Measurements from ENCODE around the gene CRLF1.
A peak's percentile ranks its signal among the peaks of the same experiment; 100 is the strongest.
"Not testable (repeated sequence)": the region's sequence is repeated elsewhere in the genome, so short reads cannot be mapped to it uniquely, and the experiment has no call there.

CRLF1 gene

DNA sequence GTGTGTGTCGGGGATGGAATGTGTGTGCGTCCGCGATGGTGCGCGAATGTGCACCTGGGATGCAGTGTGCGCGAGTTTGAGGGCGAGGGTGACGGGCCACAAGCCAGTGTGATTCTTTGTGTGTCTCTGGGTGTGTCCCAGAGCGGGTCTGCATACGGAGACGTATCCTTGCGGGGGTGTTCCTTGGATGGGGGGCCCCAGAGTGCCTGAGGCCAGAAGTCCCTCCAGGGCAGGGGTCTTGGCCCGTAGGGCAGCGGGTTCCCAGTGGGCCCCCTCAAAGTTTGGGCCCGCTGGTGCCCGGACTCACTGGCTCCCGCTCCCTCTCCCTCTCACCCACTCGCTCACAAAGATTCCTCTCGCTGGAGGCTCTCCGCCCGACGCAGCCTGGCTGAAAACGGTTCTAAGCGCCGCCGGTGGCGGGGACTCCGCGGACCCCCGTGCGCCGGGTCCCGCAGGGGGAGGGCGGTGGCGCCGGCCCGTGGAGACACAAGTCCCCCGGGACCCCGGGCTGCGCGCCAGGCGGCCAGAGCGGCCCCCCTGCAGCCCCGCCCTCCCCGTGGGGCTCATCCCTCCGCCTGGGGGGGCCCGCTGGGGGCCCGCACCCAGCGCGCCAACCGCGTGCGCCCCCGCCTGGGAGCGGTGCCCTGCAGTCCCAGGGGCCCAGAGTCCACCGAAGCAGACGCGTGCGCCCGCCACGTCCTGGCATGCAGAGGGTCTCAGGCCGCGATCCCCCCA lies 886 bp downstream of the CRLF1 start:
- no peak for ATAC-seq
- peak overlapping the region; percentile 12 for H3K4me3 Mint-ChIP-seq
- H3K27me3 Mint-ChIP-seq: peaks cover 82% of the 10 kb centered on the region
- no peaks in the 10 kb centered on the region for H3K9me3 Mint-ChIP-seq
- H3K27ac Mint-ChIP-seq: no peak overlapping the region
- no peaks in the 10 kb centered on the region for H3K36me3 Mint-ChIP-seq
- peaks cover 31% of the 10 kb centered on the region for H3K4me1 Mint-ChIP-seq

DNA sequence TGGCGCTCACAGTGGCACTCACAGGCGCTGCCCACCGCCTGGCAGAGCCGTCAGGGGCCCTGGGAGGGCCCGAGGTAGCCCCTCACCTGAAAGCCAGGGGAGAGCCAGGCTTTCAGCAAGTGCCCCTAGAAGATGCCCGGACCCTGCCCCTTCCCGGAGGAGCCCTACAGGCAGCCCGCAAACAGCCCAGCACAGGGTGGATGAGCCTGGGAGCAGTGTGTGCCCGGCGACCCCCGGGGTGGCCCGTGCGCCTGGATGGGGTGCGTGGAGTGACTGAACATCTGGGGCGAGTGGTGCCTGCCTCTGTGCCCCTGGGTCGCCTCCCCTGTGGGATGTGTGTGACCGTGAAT lies 1.4 kb downstream of the CRLF1 start:
- Mint-ChIP-seq H3K4me1 (peaks cover 30% of the 10 kb centered on the region), H3K9me3 (no peaks in the 10 kb centered on the region), H3K4me3 (peak overlapping the region; percentile 12), H3K27ac (no peak overlapping the region), H3K36me3 (no peaks in the 10 kb centered on the region), H3K27me3 (peaks cover 76% of the 10 kb centered on the region)
- no peak for ATAC-seq

DNA sequence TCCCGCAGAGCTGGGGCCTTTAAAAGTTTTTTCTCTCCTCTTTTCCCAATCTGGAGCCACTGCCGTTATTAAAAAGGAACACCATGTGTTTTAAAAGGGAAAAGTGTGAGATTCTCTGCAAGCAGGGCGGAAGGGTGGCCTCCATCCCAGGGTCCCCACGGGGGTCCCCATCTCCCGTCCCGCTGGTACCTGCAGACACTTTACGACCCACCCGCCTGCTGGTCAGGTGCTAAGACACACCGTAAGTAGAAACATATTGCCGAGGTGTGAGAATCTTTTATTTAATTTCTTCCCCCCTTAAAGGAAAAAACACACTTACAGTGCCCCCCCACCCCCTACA lies 1.8 kb downstream of the CRLF1 start:
- Mint-ChIP-seq H3K36me3 (no peaks in the 10 kb centered on the region), H3K27me3 (peaks cover 73% of the 10 kb centered on the region), H3K4me1 (peaks cover 30% of the 10 kb centered on the region), H3K9me3 (no peaks in the 10 kb centered on the region), H3K4me3 (no peak overlapping the region), H3K27ac (no peak overlapping the region)
- no peak for ATAC-seq

DNA sequence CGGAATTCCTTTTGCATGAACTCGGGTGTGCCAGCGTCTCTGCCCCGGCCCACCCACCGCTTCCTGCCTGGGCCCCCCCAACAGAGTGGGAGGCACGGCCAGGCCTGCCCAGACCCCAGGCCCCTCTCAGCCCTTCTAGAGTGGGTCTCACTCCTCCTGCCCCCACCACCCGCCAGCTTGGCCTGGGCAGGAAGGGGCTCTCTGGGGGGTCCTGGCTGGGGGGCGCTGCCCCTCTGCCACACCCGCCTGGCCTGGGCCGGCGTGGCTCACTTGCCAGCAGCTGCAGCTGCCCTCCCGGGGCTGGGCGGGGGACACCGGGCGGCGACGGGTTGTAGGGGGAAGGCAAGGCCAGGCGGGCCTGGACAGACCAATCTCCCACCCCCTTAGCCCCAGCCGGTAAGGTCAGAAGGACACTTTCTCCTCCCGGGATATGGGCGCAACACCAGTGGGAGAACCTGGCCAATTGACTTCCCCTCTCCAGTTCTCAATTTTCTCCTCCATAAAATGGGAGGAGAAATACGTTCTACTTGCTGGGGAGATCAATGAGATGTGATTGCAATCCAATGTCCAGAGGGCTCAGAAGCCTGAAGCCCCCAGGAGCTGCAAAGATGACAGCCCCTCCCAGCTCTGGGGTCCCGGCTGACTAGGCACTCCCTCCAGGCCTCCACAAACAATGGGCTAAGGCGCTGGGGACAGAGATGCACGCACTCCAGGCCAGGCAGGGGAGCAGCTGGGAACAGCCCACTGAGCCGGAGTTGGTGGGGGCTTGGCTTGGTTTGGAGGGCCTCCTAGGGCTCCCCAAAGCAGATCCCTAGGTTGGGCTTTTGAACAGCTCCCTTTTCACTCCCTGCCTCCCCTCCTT lies 2.4 kb downstream of the CRLF1 start:
- Mint-ChIP-seq H3K9me3 (no peaks in the 10 kb centered on the region), H3K27me3 (peaks cover 73% of the 10 kb centered on the region), H3K27ac (no peak overlapping the region), H3K4me1 (peaks cover 30% of the 10 kb centered on the region), H3K36me3 (no peaks in the 10 kb centered on the region), H3K4me3 (no peak overlapping the region)
- ATAC-seq: no peak

DNA sequence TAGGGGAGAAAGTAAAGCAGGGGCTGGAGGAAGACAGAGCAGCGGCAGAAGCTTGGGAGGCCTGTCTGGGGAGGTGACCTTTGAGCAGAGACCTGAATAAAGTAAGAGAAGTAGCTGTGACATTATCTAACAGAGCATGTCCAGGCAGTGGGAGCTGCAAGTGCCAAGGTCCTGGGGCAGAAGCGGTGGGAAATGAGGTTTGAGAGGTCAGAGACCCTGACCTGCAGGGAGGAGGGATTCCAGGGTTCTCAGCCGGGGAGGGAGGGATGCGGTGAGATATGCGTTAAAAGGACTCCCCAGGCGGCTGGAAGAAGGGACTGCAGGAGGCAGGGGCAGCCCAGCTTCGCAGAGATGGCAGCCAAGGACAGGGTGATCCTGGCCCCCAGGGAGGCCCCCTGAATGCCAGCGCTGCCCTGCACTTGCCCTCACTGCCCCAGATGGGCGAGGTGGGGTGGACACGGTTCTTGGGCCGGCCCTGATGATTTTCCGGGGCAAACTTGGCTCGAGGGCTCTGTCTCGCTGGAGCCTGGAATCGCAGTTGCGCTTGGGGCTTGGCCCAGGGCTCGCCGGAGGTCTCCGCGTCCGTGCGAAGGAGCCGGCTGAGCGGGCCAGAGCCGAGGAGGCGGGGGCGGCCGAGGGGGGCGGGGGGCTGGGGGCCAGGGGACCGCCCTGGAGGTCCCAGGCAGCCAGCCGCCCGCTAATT lies 3.2 kb downstream of the CRLF1 start:
- no peak for ATAC-seq
- Mint-ChIP-seq H3K36me3 (no peaks in the 10 kb centered on the region), H3K4me1 (peaks cover 30% of the 10 kb centered on the region), H3K27ac (no peak overlapping the region), H3K4me3 (no peak overlapping the region), H3K9me3 (no peaks in the 10 kb centered on the region), H3K27me3 (peaks cover 73% of the 10 kb centered on the region)

DNA sequence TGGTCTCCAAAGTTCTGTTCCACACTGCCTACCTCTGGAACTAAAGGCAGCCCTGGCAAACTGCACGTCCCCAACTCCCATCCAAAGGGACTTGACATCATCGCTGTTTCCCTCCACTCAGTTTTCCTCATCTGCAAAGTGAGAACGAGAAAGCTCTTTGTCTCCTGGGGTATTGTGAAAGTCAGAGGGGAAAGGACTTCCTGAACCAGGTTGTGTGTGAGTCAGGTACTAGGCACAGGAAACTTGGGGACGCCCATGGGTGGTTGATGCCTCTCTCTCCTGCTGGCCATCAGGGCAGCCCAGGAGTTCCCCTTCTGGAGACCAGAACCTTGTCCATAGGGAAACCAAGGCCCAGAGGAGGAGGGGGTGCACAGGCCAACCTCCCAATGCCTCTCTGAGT lies 4.7 kb downstream of the CRLF1 start:
- Mint-ChIP-seq H3K27ac (no peak overlapping the region), H3K4me1 (peaks cover 19% of the 10 kb centered on the region), H3K27me3 (peaks cover 68% of the 10 kb centered on the region), H3K36me3 (no peaks in the 10 kb centered on the region), H3K9me3 (no peaks in the 10 kb centered on the region), H3K4me3 (no peak overlapping the region)
- ATAC-seq: no peak

DNA sequence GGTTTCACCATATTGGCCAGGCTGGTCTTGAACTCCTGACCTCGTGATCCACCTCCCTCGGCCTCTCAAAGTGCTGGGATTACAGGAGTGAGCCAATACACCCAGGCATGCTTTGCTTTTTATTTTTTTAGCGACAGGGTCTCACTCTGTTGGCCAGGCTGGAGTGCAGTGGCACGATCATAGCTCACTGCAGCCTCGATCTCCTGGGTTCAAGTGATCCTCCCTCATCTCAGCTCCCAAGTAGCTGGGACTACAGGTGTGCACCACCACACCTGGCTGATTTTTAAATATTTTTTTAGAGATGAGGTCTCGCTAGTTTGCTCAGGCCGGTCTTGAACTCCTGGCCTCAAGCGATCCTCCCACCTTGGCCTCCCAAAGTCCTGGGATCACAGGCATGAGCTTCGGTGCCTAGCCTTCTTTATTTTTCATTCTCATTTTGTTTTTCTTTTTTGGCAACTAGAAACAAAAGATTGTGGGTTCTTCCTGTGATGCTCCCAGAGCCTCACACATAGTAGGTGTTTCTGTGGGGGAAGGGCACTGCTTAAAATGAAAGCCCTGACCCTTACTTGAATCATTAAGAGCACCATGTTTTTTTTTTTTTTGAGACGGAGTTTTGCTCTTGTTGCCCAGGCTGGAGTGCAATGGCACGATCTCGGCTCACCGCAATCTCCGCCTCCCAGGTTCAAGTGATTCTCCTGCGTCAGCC lies 5.8 kb downstream of the CRLF1 start:
- H3K36me3 Mint-ChIP-seq, ATAC-seq, H3K9me3 Mint-ChIP-seq, H3K4me3 Mint-ChIP-seq, H3K27ac Mint-ChIP-seq: not testable (repeated sequence)
- Mint-ChIP-seq H3K27me3 (peaks cover 77% of the 10 kb centered on the region), H3K4me1 (peaks cover 24% of the 10 kb centered on the region)

DNA sequence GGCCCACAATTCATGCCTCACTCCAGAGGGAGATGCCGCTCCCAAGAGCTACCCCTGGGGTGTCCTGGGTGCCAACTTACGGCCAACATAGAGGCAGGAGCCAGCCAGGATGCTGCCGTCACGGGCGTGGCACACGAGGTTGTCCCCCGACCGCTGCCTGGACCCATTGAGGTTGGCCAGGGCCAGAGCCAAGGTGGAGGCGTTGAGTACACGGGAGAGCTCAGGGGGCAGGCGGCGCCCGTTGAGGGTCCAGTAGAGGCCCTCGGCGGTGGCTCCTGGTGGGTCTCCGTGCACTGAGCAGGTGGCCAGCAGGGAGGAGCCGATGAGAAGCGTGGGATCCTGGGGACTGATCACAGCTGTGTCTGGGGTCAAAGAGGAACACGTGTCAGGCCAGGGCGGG lies 7.1 kb downstream of the CRLF1 start:
- no peaks in the 10 kb centered on the region for H3K36me3 Mint-ChIP-seq
- H3K4me1 Mint-ChIP-seq: peaks cover 21% of the 10 kb centered on the region
- H3K9me3 Mint-ChIP-seq: no peaks in the 10 kb centered on the region
- ATAC-seq: no peak
- H3K4me3 Mint-ChIP-seq: no peak overlapping the region
- no peak overlapping the region for H3K27ac Mint-ChIP-seq
- H3K27me3 Mint-ChIP-seq: peaks cover 68% of the 10 kb centered on the region

DNA sequence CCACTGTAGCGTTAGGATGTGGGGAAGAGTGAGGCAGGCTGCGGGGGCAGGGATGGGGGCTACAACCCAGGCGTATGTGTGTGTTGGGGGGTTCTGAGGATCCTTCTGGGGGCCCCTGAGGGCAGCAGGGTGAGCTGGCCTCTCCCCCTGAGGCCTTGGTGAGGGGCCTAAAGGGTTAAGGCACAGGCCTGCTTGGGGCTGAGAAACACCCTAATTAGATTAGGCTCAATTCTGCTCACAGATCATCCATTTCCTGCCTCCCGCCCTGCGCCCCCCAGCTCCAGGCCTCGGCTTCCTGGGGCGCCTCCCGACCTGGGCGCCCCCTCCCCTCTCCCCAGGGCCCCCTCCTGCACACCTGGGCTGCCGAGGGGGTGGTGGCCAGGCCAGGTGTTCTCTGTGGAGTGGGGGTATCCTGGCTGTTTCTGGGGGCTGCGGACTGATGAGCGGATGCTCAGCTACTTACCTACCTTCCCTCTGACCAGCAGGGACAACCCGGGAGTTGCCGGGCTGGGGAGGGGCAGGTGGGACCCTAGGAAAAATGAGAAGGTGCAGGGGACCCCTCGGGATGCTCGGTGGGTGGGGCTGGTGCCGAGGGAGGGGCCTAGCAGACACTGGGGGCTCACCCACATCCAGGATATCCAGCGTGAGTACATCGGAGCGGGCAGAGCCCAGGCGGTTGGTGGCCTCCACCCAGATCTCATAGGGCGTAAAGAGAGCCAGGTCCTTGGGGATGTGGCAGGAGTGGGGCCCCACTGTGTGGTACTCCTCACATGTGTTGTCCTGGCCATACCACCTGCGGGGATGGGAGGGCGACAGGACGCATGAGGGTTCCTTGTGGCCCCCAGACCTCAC lies 8.6 kb downstream of the CRLF1 start:
- Mint-ChIP-seq H3K4me3 (no peak overlapping the region), H3K4me1 (peaks cover 26% of the 10 kb centered on the region), H3K27me3 (peaks cover 59% of the 10 kb centered on the region), H3K27ac (no peak overlapping the region), H3K9me3 (no peaks in the 10 kb centered on the region), H3K36me3 (no peaks in the 10 kb centered on the region)
- ATAC-seq: no peak

DNA sequence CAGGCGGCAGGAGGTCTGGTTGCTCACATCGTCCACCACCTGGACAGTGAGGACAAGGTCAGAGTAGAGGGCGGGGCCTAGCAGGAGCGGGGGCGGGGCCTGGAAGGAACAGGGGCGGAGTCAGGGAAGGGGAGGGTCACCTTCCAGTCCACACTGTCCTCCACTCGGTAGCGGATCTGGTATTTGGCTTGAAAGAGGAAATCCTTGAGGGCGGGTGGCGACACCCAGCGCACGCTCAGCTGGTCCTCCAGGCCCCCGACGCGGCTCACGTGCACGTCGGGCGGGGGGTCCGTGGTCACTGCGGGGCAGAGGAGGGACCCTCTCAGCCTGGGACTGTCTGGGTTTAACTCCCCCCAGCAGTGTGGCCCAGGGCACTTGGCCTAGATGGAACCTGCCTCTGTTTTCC lies 9.8 kb downstream of the CRLF1 start:
- peaks cover under 1% of the 10 kb centered on the region for H3K36me3 Mint-ChIP-seq
- ATAC-seq: peak; percentile 31
- no peaks in the 10 kb centered on the region for H3K9me3 Mint-ChIP-seq
- peaks cover 47% of the 10 kb centered on the region for H3K27me3 Mint-ChIP-seq
- H3K4me3 Mint-ChIP-seq: no peak overlapping the region
- H3K4me1 Mint-ChIP-seq: peaks cover 22% of the 10 kb centered on the region
- no peak overlapping the region for H3K27ac Mint-ChIP-seq

DNA sequence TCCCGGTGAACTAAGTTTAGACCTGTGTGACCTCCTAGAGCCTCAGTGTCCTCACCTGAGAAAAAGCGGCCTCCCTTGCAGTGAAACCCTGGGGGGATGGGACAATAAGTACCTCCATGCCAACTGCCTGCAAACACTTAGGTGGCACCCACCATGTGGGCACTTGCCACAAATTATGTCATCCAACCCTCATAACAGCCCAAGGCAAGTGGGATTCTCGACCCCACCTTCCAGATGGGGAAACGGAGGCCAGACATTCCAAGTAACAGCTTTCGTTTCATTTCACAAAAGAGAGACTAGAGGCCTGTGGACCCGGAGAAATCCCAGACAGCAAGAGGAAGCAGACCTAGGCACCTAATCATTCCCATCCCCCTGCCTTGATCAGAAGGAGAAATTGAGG lies 11.1 kb downstream of the CRLF1 start:
- no peak for ATAC-seq
- H3K4me1 Mint-ChIP-seq: peaks cover 27% of the 10 kb centered on the region
- no peaks in the 10 kb centered on the region for H3K9me3 Mint-ChIP-seq
- H3K4me3 Mint-ChIP-seq: no peak overlapping the region
- no peak overlapping the region for H3K27ac Mint-ChIP-seq
- peaks cover 39% of the 10 kb centered on the region for H3K27me3 Mint-ChIP-seq
- peaks cover 6% of the 10 kb centered on the region for H3K36me3 Mint-ChIP-seq

DNA sequence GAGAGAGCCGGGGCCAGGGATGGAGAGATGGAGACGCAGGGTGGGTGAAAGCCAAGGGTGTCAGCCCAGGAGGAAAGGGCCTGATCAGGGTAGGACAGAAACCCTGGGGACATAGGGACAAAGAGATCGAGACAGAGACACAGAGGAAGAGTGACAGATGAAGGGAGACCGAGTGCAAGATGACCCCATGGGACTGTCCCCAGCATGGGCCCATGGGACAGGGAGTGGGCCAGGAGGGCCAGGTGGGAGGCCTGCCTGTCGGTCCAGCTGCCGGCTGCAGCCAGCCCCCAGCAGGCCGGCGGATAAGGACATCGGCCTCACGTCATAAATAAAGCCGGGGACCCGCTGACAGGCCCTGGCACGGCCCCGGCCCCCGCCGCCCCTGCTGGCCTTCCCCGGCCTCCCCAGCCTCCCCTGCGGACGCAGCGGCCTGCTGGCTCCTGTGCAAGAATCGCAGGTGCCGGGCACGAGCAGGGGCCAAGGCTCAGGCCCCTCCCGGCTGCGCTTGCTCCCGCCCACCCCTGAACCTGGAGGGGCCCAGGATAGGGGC lies 11.7 kb downstream of the CRLF1 start:
- Mint-ChIP-seq H3K27me3 (peaks cover 39% of the 10 kb centered on the region), H3K36me3 (peaks cover 6% of the 10 kb centered on the region), H3K27ac (peak overlapping the region; percentile 48), H3K4me3 (peak overlapping the region; percentile 58), H3K4me1 (peaks cover 33% of the 10 kb centered on the region), H3K9me3 (no peaks in the 10 kb centered on the region)
- peak; percentile 1 for ATAC-seq

DNA sequence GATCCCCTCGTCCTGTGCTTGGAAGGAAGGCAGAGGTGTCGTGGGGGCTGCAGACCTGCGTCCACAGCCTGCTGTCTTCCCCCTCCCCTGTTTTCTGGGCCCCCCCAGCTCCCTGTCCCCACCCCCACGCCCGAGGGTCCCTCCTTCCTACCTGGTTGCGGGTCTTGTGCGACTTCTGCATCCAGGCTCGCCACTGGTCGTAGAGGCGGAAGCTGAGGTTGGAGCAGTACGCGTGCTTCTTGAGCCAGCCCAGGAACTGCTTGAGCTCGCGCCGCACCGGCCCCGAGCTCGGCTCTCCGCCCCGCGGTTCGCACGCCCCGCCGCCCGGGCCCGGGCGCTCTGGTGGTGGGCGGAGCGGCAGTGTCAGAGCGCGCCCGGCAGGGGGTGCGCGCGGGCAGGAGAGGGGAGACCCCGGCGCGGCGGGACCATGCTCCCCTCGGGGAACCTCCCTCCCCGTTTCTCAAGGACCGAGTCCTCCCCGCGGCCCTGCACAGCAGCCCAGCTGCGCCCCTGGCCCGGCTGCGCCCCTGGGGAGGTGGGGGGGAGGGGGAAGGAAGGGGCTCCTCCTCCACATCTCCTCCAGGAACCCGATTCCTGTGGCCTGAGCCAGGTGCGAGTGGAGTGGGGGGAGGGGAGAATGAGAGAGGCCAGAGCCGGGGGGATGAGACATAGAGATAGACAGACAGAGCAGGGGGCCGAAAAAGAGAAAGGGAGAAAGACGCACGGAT lies 12.3 kb downstream of the CRLF1 start:
- Mint-ChIP-seq H3K4me1 (peaks cover 39% of the 10 kb centered on the region), H3K9me3 (no peaks in the 10 kb centered on the region), H3K27ac (peak overlapping the region; percentile 48), H3K27me3 (peaks cover 33% of the 10 kb centered on the region), H3K4me3 (peak overlapping the region; percentile 58), H3K36me3 (peaks cover 6% of the 10 kb centered on the region)
- ATAC-seq: peak; percentile 77
